GM21423 (cell line): ENCODE measurements around the gene NLN.
A peak's percentile ranks its signal among the peaks of the same experiment; 100 is the strongest.
"Not testable (repeated sequence)": the region's sequence is repeated elsewhere in the genome, so short reads cannot be mapped to it uniquely, and the experiment has no call there.

Experiments used
- ATAC-seq: cut with Tn5 transposase; IDR thresholded peaks from one replicate; pipeline ENCODE4 v1.9.1; 2021; ENCODE audit warnings: mild to moderate bottlenecking, moderate library complexity; ENCODE audit not compliant: unreplicated experiment

Gene NLN

DNA sequence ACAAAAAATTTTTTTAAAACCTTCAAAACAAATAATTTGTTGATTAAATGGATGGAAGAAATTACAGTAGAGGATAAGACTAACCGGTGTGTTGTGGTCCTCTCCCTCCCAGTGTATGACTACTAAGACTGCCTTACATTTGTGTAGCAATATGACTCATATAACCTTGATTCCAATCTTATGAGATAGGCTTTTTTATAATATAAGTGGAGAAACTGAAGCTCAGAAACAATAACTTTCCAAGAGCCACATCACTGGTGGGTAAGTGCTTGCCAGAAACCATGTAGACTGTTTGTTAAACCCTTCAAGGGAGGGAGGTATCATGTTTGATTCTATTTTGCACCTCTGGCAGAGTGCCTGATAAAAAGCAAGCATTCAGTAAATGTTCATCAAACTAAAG lies 47.5 kb downstream of the NLN start:
- ATAC-seq: no peak

DNA sequence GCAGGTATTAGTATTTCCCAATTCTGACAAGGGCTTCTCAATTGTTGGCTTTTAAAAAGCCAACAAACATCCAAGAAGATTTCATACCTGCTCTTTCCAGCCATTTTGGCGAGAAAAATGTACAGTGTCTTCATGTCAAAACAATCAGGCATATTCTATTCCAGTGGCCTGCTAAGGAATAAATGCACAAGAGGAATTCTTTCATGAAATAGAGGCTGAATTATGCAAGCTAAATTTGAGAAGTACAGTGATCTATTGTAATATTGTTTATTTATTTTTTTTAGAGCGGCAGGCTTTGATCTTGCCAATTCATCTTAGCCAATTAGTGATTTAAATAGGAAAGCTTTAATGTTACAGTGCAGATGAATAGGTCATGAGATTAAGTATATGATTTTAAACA lies 49.3 kb downstream of the NLN start:
- ATAC-seq: no peak

DNA sequence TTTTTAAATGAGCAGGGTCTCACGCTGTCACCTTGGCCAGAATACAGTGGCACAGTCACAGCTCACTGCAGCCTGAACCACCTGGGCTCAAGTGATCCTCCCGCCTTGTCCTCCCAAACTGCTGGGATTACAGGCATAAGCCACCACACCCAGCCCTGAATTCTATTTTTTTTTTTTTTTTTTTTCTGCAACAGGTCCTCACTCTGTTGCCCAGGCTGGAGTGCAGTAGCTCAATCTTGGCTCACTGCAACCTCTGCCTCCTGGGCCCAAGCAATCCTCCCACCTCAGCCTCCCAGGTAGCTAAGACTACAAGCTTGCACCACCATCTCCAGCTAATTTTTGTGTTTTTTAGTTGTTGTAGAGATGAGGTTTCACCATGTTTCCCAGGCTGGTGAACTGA lies 51.0 kb downstream of the NLN start:
- not testable (repeated sequence) for ATAC-seq

DNA sequence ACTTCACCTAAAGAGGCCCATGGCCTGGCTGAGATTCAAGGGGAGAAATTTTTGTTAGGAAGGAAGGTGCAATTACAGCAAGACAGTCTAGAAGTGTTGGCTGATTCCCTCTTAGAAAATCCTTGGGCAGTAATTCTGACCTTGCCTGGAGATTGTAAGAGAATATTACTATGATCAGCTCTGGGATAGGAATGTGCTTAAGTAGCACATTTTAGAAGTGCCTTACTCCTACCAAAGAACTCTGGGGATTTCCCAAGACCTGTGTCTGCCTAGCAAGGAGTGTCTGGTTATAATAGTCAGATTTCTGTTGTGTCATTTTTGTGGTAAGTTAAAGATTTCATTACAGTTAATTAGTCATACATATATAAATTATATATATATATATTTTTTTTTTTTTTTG lies 52.3 kb downstream of the NLN start:
- no peak for ATAC-seq

DNA sequence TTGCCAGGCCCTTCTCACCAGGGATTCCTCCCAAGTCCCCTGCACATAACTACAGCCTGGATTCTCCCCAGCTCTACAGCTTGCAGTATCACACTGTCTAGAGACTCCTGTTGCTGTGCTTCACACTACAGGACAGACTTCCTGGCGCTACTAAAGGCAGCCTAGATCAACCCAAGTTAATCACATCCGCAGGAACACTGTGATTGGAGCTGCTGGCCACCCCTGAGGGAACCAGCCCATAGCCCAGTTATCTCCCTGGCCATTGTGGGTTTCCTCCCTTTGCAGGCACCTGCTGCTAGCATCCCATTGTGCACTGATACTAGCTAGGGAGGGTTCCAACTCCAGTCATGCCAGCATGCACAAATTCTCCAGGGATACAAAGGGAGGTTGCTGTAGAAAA lies 53.5 kb downstream of the NLN start:
- no peak for ATAC-seq

DNA sequence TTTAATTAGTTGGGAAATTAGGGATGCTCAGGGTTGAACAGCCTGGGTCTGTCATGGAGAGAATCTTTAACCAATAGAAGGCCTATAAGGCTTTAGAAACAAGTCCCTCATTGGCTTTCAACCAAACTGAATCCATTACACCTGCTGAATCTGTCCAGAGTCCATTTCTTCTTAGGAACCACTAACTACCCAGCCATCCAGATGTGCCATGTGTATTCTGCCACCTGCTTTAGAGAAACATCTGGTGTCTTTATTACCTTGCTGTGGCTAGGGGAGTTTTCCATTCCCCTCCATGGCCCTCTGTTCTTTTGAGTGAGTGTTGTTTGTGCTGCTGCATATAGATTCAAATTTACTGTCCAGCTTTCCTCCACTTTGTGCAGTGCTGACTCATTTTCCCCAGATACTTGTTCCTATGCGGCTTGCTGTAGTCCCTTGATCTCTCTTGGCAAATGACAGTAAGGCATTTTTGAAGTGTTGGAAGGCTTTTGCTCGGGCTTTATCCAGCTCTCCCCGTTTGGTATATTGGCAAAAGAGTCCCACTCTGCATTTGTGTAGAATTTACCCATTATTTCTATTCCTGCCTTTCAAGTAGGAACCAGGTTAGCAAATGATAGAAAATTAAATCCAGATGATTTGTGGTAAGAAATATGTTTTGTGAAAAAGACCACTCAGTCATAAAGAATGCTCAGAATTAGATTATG lies 54.6 kb downstream of the NLN start:
- ATAC-seq: no peak

DNA sequence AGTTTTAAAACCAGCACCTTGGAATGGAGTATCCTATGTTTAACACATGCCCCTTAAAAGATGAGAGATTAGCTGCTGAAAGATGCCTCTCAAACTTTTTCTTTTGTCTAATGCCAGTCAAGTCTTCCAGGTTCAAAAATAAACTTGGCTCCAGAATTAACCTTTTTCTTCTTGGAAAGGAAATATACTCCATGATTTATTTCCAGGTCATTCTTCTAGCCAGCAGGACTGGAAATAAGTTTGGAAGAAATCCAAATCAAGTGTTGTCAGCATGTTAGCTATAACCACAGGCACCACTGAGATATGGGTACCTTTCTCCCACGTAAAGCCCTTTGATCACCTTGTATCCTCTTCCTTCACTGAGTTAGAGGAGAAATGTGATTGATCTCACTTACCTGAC lies 56.1 kb downstream of the NLN start:
- no peak for ATAC-seq

DNA sequence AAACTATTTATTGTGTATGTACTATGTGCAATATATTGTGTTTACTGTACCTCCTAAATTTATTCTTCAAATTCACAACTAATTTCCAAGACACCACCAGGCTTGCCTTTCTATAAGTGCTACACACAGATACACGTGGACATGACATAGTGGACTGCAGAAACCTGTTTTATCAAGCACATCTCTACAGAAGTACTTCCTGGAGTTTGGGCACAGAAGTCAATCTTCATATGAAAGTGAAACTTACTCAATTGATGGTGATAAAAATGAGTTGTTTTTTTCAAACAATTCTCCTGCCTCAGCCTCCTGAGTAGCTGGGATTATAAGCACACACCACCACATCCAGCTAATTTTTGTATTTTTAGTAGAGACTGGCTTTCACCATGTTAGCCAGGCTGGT lies 57.6 kb downstream of the NLN start:
- peak; percentile 79 for ATAC-seq

DNA sequence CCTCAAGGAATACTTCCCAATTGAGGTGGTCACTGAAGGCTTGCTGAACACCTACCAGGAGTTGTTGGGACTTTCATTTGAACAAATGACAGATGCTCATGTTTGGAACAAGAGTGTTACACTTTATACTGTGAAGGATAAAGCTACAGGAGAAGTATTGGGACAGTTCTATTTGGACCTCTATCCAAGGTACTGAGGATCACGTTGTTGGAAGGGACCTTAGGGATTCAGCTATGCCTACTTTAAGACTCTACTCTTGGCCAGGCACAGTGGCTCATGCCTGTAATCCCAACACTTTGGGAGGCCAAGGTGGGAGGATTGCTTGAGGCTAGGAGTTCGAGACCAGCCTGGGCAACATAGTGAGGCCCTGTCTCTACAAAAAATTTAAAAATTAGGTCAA lies 66.3 kb downstream of the NLN start:
- ATAC-seq: not testable (repeated sequence)

DNA sequence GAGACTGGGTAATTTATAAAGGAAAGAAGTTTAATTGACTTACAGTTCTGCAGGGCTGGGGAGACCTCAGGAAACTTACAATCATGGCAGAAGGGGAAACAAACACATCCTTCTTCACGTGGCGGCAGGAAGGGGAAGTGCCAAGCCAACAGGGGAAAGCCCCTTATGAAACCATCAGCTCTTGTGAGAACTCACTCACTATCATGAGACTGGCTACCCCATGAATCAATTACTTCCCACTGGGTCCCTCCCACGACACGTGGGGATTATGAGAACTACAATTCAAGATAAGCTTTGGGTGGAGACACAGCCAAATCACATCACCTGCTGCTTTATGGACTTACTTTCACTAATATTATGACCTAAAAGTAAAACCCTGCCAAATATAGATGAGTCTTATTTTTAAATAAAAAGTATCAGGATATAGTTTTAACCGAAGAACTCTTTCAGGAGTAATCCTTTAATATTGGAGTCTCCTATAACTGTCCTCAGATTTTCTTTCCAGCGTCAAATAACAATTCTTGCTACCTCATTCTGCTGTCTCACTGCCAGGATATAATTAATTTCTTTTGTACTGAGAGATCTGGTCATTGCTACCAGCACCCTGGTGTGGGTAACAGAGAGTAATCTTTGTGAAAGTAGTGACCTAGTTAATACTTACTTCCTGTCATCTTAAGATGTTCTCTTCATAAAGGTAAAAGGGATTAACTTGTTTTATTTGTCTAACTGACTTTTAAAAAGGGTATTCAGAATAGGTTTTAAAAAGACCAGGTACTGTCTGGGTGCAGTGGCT lies 68.6 kb downstream of the NLN start:
- no peak for ATAC-seq

DNA sequence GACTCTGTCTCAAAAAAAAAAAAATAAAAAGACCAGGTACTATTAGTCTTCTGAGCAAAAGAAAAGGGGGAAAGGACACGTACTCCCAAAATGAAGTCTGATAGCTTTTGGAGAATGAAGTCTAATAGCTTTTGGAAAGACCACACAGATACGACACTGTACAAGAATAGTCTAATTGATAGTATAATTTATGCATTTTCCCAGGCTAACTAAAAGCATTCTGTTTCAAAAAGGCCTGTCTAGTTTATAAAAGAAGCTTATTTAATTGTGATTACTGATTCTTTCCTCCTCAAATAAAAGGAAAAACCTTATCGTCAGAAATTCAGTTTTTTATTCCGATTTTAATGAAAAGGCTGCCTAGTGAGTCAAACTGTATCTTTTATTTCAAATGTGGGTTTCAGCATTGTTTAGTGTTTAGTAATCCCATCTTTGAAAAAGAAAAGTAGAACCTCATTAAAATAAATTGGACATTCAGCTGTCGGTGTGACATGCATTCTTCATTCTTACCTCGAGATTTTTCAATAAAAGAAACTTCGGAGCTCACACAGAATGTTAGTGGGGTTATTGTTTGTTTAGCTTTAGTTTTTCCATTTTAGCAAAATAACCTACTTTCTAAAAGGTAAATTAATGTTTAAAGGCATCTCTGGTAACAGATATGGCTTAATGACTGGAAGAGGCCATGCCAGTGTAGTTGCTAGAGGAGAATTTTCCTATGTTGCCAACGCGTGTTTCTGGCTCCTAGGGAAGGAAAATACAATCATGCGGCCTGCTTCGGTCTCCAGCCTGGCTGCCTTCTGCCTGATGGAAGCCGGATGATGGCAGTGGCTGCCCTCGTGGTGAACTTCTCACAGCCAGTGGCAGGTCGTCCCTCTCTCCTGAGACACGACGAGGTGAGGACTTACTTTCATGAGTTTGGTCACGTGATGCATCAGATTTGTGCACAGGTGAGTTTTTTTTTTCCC lies 70.0 kb downstream of the NLN start:
- ATAC-seq: no peak

DNA sequence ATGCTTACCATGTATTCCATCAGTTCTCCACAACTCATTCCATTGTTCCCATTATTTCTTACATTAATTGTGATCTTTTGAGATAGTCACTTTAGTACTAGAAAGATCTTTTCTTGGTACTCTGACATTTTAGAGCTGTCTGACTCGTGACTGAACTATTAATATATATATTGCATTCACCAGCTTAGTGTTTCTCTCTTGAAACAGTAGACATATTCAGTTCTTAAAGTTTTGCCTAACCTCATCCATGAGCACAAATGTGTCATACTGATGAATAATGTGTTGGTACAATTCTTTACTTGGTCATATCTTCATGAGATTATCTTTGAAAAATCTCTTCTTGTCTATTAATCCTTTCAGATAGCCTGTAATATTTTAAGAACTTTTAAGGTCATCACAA lies 74.3 kb downstream of the NLN start:
- ATAC-seq: no peak

DNA sequence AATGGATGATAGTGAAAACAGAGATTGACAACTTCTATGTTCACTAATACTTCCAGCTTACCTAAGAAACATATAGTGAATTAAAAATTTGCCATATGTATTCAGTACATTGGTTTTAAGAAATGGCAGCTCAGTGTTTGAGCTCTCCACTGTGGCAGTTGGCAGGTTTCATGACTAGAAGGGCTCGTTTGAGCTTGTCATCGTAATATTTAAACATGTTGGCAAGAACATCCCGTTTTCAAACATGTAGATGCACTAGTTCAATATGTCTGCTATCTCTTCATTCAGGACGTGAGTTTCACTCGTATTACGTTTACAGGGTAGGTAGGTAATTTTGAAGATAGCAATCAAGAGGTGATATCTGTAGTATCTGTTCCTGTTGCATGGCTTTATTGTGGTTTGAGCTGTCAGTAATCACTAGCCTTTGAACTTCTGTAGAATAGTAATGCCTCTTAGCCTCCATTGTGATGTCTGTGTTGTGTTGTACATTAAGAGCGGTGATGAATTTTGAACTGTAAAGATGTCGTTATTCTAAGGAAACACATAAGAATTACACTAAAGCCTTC lies 74.8 kb downstream of the NLN start:
- ATAC-seq: no peak

DNA sequence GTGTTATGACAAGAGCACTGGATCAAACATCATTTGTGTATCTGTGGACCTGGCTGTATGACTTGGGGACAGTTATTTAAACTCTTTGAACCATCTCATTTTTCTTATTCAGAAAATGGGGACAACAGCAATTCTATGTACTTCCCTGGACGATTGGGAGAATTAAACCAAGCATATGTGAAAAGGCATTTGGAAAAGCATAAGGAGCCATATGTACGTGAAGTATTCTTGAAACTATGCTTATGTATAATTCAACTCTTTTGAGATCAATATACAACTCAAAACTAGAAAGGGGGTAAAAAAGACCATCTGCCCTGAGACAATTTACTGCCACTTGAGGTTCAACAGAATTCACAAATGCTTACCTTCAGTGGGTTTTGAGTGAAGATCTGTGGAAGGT lies 75.5 kb downstream of the NLN start:
- ATAC-seq: no peak

DNA sequence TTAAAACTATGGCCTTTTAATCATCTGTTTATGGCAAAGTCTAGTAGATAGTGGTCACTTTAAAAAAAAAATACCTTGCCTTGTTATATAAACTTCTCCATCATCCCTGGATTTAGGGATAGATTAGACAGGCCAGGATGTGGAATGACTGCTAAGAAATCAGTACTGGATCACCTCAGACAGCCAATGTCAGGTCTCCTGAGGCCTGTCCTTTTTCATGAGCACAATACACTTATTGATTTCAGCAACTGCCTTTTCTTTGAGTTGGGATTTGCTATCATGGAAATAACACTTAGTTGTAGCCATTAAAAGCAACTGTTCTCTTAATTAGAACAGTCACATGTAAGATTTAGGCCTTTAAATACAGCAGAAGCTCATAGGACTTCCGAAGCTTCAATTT lies 77.9 kb downstream of the NLN start:
- no peak for ATAC-seq

DNA sequence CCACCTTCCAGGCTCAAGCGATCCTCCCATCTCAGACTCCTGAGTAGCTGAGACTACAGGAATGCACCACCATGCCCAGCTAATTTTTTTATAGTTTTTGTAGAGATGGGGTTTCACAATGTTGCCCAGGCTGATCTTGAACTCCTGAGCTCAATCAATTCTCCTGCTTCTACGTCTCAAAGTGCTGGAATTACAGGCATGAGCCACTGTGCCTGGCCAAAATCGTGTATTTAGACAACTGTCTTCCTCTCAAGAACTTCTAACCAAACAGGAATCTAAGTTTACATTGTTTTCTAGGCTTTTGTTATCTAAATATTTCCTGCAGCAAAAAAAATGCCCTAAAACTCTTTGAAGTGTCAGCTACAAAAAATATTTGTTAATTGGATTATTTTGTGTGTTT lies 78.8 kb downstream of the NLN start:
- ATAC-seq: no peak

DNA sequence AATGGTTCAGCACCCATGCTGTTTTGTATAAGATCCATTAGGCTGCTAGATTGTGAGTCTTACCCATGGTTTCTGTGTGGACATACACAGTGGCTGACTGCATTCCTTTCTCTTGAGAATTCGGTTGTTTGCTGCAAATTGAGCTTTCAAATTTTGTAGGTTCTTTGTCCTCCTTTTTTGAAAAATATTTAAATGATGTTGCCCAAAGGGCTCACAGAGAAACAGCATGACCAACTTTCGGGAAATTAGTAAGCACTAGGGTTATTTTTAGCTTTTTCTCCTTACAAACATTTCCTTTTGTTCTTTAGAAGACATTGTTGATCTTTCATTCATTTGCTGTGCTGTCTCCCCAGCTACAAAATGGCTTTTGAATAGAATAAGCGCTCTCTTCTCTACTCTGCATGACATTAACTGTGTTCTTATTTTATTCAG lies 79.4 kb downstream of the NLN start:
- no peak for ATAC-seq

DNA sequence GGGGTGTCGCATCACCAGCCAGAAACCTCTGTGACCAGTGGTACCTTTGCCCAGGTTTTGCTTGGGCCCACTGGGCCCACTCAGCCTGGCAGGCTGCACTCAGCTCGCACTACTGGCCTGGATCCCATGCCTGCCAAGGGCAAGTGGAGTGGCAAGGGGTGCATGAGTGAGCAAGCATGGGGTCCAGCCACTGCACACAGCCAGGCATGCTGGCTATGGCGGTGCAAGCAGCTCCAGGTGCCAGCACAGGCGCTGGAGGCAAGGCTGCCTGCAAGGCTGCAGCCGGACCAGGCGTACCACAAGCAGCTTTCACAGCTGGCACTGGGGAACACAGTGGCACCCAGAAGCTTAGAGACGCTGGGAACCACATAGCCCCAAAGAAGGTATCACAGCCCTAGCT lies 80.1 kb downstream of the NLN start:
- ATAC-seq: no peak

DNA sequence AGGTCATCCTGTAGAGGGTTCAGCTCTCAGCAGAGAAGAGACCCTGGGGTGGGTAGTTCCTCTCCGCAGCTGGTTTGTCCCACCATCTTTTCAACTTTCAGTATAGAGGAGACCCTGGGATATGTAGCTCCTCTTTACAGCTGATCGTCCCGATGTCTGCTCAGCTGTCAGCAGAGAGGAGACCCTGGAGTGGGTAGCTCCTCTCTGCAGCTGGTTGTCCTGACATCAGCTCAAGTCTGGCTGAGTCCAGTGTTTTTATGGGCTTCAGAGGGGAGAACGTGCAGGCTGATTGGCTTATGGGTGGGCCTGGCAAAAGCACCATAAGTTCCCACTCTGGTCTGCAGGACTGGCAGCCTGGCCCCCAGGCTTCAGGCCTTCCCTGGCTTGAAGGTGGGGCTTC lies 80.8 kb downstream of the NLN start:
- no peak for ATAC-seq

DNA sequence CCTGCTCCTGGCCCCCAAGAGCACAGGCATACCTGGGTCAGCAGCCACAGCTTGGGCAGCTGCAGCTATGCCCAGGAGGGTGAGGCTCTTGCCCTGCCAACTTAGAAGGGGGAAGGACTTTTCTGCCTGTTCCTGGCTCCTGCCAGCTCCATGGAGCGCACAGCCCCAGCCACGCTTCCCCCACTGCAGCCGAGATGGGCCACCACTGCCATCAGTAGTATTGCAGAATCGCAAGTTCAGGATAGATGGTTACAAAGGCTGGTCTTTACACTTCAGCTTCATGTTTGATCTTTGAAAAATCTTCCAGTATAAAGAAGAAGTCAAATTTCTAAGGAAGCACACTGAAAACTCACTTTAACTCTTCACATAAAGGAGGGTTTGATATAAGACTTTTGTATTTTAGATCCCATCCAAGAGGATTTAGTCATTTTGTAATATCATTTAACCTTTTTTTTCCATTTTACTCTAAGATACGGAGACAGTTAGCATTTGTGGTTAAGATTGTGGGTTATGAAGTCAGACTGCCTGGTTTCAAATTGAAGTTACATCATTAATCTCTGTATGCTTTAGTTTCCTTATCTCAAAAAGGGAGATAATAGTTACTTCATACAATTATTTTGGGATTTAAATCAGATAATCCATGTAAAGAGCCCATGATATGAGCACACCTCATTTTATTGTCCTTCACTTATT lies 81.8 kb downstream of the NLN start:
- no peak for ATAC-seq

DNA sequence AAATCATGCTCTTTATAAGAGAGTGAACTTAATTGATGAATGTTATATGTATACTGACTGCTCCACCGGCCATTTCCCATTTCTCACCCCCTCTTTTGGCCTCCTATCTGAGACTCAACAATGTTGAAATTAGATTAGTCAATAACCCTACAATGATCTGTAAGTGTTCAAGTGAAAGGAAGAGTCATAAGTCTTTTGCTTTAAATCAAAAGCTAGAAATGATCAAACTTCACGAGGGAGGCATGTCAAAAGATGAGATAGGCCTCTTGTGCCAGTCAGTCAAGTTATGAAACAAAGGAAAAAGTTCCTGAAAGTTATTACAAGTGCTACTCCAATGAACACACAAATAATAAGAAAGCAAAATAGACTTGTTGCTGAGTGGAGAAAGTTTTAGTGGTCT lies 83.1 kb downstream of the NLN start:
- no peak for ATAC-seq
